Measurements from ENCODE around the gene BCAS3.

- TF ChIP-seq CTCF (IDR thresholded peaks at IDR 0.05) = no peak
- TF ChIP-seq POLR2A (IDR thresholded peaks at IDR 0.05) = no peak
Observed at GRCh38 chr17:61140081-61140786, 462.6 kb downstream of the BCAS3 start.
